ENCODE results near the gene AGPAT4. TPM values are rescaled to one million over a fixed set of nuclear protein-coding genes. Genes with fewer than 3 reads are reported as not detected.

Gene AGPAT4
- total and polyA plus RNA-seq, 2 of the 4 experiments (the other 2 are of a cell fraction) = 3.6 to 3.8 TPM

DNA sequence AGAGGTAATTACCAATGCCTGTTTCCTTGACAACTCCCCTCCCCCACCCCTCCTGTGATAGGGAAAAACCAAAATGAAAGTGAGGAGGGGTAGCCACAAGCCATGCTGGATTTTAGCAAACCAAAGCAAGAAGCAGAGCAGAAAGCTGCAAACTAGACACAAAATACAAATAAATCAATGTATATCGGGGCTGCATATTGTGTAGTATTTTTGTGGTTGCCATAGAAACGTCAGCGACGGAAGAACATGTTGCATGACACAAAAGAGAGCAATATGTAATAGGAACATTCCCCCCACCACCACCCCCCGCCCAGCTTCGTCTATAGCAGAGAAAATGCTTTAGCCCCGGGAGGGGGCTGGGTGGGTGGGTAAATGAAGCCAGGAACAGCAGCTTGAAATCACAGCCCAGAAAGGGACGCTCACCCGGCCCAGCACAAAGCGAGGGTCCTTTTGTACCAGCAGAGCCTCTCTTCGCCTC, 548 bp downstream of the AGPAT4 start:
- H3K23ac ChIP-seq (ENCODE audit: low read depth, low read length) = peak overlapping the region; percentile 67; the same call in 1 of the 2 replicates
- peak overlapping the region; percentile 94 for H2AFZ ChIP-seq (replicated peaks; ENCODE audit: low read length, poor library complexity)
- H3K9me3 ChIP-seq (ENCODE audit: control insufficient read depth, insufficient read depth, low read length) = no peaks in the 10 kb centered on the region

More for the DNA sequence above, 548 bp downstream of the AGPAT4 start:
- 0 out of 2 replicates have a peak overlapping the region, but pooled peaks have one; percentile 46 for H3K4ac ChIP-seq (ENCODE audit: low read depth, low read length)
- H3K4me2 ChIP-seq (ENCODE audit: low read depth, low read length) = peak overlapping the region; percentile 100
- CTCF ChIA-PET = interaction anchor here (0.6 to 1.1 kb wide), 3 partner anchors 49 to 759 kb away, joined by 3 to 4 read pairs (median 3); no protein-coding TSS in a partner anchor
- H3K9ac ChIP-seq (ENCODE audit: low read depth, low read length) = peak overlapping the region; percentile 90
- peak overlapping the region; percentile 4; the same call in 1 of the 2 replicates for H3K14ac ChIP-seq (replicated peaks; ENCODE audit: low read depth, low read length)
- H4K91ac ChIP-seq (ENCODE audit: insufficient read depth, low read depth, low read length) = no peak overlapping the region
- peak overlapping the region; percentile 18; the same call in 1 of the 2 replicates for H3K27ac ChIP-seq (ENCODE audit: insufficient read depth, low read length)
- H3K79me1 ChIP-seq (ENCODE audit: low read depth in 1 of 2, low read length in 2 of 2) = peaks cover 3 to 21% of the 10 kb centered on the region in 2 experiments; a peak in 2 of 4 replicates
- in situ Hi-C loops (cut with MboI; ENCODE audit: low sequenced_read_pairs) = loop anchor here (10.0 to 25.0 kb wide), 2 partner anchors 109 to 286 kb away; partner anchors contain the start of gene MAP3K4
- POLR2A ChIA-PET (ENCODE audit: unreplicated experiment) = no interaction called here
- H4K5ac ChIP-seq (ENCODE audit: low read depth, low read length) = no peak overlapping the region; the same call in 1 of the 2 replicates
- no peak overlapping the region for H2BK20ac ChIP-seq (ENCODE audit: low read depth, low read length)
- no peak overlapping the region for H4K8ac ChIP-seq (ENCODE audit: low read depth in 2 of 2, low read length in 2 of 2)
- no peak overlapping the region for H2BK5ac ChIP-seq (ENCODE audit: low read depth, low read length, poor library complexity, severe bottlenecking)
- TSS peak; percentile 70 for BruUV-seq (replicated peaks)
- H3K27me3 ChIP-seq (ENCODE audit: control insufficient read depth, insufficient read depth, low read length) = no peaks in the 10 kb centered on the region
- H4K20me1 ChIP-seq (ENCODE audit: insufficient read depth, low read length) = no peaks in the 10 kb centered on the region
- no peak for TF ChIP-seq RAD21 (IDR thresholded peaks at IDR 0.05; ENCODE audit: low read length)
- TF ChIP-seq BHLHE40 (IDR thresholded peaks at IDR 0.05; ENCODE audit: low read depth, low read length) = peak; percentile 43; the same call in 1 of the 2 replicates
- TF ChIP-seq, protein P1, sequence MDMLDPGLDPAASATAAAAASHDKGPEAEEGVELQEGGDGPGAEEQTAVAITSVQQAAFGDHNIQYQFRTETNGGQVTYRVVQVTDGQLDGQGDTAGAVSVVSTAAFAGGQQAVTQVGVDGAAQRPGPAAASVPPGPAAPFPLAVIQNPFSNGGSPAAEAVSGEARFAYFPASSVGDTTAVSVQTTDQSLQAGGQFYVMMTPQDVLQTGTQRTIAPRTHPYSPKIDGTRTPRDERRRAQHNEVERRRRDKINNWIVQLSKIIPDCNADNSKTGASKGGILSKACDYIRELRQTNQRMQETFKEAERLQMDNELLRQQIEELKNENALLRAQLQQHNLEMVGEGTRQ (IDR thresholded peaks at IDR 0.05; ENCODE audit: low read depth, low read length) = no peak
- TF ChIP-seq CEBPB (IDR thresholded peaks at IDR 0.05; ENCODE audit: low read depth, low read length) = peak; percentile 27; the same call in 1 of the 2 replicates
- TF ChIP-seq SMC3 (IDR thresholded peaks at IDR 0.05; ENCODE audit: low read depth, low read length) = no peak
- no peak overlapping the region for H3K56ac ChIP-seq (ENCODE audit: extremely low read depth, insufficient read depth, low read length)
- no peak overlapping the region for H2BK120ac ChIP-seq (ENCODE audit: low read depth, low read length)
- dilution Hi-C loops (cut with HindIII; ENCODE audit: low sequenced_read_pairs, unreplicated experiment) = no loop called here
- no peak overlapping the region for H2BK15ac ChIP-seq (ENCODE audit: low read depth, low read length)
- H3K4me3 ChIP-seq (ENCODE audit: insufficient read depth, low read depth, low read length) = peak overlapping the region; percentile 68
- H2AK5ac ChIP-seq (ENCODE audit: low read depth, low read length) = 0 out of 2 replicates have a peak overlapping the region, but pooled peaks have one; percentile 7
- no CpG with 5 or more reads among the region's 11 CpGs for WGBS, 2 experiments (ENCODE audit: extremely low coverage in 2 of 2, insufficient read length in 1 of 2)
- no peak overlapping the region for H2AK9ac ChIP-seq (replicated peaks; ENCODE audit: low read depth, low read length, poor library complexity)
- intact Hi-C loops (cut with micrococcal nuclease) = loop anchor here (2.0 to 5.0 kb wide), 3 partner anchors 19 to 301 kb away; no protein-coding TSS in a partner anchor
- DNase-seq (peak; percentile 48), ATAC-seq (ENCODE audit: low read depth) (peak; percentile 8)
- H3K9me1 ChIP-seq (ENCODE audit: insufficient read depth, low read length) = no peaks in the 10 kb centered on the region
- H3K18ac ChIP-seq (ENCODE audit: low read depth, low read length) = no peak overlapping the region; the same call in 1 of the 2 replicates
- 0 out of 2 replicates have a peak, but pooled peaks cover 1% of the 10 kb centered on the region for H3K4me1 ChIP-seq (ENCODE audit: control insufficient read depth, insufficient read depth, low read length)
- H3K36me3 ChIP-seq (ENCODE audit: control insufficient read depth, insufficient read depth, low read length) = no peaks in the 10 kb centered on the region
